ENCODE measurements around the gene PCGF2.

The PCGF2 gene

DNA sequence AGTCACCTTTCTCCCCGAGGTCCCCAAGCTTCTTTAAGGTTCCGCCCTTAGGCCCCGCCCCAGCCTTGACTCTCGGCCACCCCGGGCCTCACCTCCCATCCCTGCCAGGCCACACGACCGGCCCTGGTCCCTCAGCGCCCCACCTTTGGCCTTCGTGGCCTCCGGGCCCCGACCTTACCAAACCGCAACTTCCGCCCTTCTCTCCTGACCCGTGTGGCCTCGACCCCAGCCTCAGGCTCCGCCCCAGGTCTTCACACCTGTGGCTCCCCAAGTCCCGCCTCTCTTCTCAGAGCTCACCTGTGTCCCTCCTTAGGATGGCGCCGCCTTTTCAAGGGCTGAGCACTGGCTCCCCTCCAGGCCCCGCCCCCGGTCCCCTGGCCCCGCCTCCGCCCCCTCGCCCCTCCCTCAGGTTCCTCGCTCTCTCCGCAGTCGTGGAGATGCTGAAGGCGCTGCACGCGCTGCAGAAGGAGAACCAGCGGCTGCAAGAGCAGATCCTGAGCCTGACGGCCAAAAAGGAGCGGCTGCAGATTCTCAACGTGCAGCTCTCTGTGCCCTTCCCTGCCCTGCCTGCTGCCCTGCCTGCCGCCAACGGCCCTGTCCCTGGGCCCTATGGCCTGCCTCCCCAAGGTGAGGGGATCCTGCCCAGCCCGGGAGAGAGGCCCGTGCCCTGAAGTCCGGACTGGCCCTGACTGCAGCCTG is 28.0 kb downstream of the PCGF2 start:
- DNase-seq (ENCODE audit: extremely low read depth in 1 of 2, low read depth in 1 of 2) = no peak

DNA sequence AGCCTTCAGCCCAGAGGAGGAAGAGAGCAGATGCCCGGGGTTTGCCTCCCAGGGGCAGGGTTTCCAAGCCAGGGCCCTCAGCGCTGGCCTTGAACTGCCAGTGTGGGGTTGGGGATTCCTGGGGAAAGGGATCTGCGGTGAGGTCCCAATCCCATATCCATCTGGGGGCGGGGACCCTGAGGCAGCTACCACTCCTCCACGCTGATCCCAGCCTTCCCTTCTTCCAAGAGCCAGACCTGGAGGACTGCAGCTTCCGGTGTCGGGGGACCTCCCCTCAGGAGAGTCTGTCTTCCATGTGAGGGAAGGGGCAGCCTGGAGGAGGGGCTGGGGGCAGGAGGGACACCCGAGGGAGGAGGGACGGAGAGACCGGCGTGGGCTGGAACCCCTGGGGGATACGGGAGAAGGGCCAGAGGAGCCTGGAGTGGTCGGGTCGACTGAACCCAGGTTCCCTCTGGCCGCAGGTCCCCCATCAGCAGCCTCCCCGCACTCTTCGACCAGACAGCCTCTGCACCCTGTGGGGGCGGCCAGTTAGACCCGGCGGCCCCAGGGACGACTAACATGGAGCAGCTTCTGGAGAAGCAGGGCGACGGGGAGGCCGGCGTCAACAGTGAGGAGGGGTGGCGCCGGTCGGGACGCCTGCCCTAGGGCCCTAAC is 28.7 kb downstream of the PCGF2 start:
- no peak for DNase-seq (ENCODE audit: extremely low read depth in 1 of 2, low read depth in 1 of 2)

DNA sequence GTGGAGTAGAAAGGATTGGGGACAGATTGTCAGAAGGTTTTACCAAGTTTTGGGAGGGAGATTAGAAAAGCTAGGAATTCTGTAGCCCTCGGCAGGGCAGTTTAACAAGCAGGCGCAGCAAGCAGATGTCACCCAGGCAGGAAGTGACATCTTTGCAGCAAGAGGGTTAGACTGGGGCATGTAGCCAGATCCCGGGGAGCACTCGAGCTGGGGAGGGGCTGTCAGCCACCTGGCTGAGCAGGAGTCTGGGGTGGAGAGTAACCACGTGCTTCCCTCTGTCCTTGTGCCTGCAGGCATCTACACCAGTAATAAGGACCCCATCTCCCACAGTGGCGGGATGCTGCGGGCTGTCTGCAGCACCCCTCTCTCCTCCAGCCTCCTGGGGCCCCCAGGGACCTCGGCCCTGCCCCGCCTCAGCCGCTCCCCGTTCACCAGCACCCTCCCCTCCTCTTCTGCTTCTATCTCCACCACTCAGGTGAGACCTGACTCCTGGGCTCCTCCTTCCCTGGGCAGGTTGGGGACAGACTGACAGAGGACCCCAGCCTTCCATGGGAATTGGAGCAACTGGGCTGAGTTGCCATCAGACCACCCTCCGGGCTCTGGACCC is 30.9 kb downstream of the PCGF2 start:
- DNase-seq (ENCODE audit: extremely low read depth in 1 of 2, low read depth in 1 of 2) = no peak

DNA sequence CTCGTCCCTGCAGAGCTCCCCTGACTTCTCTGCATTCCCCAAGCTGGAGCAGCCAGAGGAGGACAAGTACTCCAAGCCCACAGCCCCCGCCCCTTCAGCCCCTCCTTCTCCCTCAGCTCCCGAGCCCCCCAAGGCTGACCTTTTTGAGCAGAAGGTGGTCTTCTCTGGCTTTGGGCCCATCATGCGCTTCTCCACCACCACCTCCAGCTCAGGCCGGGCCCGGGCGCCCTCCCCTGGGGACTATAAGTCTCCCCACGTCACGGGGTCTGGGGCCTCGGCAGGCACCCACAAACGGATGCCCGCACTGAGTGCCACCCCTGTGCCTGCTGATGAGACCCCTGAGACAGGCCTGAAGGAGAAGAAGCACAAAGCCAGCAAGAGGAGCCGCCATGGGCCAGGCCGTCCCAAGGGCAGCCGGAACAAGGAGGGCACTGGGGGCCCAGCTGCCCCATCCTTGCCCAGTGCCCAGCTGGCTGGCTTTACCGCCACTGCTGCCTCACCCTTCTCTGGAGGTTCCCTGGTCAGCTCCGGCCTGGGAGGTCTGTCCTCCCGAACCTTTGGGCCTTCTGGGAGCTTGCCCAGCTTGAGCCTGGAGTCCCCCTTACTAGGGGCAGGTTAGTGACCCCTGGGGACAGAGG is 31.6 kb downstream of the PCGF2 start:
- no peak for DNase-seq (ENCODE audit: extremely low read depth in 1 of 2, low read depth in 1 of 2)

DNA sequence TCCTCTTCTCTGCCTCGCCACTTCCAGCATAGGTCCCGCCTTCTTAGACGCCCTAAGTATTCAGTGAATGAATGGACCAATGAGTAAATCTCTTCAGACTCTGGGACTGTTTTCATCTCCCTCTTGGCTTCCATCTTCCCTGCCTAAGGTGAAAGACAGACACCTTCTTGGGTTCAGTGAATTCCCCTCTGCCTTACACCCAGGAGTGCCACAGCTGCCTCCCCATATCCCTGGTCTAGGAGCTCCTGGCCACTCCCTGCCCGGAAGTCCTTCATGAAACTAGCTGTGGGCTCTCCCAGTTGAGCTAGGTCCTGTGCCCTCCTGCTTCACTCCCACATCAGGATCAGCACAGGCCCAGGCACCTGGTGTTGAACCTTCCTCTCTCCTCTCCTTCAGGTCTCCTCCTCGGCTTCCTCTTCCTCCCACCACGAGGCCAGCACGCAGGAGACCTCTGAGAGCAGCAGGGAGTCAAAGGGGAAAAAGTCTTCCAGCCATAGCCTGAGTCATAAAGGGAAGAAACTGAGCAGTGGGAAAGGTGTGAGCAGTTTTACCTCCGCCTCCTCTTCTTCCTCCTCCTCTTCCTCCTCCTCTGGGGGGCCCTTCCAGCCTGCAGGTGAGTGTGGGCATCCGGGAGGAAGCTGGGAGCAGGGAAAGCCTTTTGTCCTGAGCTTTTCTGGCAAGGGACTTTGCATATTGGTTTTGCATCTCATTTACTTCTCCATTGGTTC is 32.8 kb downstream of the PCGF2 start:
- DNase-seq (ENCODE audit: extremely low read depth in 1 of 2, low read depth in 1 of 2) = no peak

DNA sequence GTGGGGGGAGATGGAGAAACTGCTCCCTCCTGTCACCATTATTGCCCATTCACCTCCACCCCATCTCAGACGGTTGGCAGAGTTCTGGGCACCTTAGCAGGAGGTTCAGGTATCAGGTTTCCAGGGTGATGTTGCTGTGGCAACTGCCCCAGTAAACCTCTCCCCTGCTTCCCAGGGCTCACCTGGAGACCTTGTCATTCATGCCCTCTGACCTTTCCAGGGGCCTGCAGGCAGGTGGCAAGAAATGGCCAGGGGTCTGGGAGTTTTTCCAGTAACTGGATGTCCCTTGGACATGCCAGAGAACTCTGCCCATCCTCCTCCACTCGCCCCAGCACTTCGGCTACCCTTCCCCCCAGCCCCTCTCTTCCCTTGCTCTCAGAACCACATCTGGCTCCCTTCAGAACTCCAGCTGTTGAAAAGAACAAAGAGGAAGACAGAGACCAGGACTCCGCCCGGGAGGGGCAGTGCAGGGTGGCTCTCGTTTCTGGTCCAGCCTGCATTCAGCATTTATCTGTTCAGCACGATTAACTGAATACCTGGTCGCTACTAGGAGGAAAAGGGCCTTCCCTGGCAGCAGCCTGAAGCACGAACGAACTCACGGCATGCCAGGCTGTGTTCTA is 34.6 kb downstream of the PCGF2 start:
- DNase-seq (ENCODE audit: extremely low read depth in 1 of 2, low read depth in 1 of 2) = no peak

DNA sequence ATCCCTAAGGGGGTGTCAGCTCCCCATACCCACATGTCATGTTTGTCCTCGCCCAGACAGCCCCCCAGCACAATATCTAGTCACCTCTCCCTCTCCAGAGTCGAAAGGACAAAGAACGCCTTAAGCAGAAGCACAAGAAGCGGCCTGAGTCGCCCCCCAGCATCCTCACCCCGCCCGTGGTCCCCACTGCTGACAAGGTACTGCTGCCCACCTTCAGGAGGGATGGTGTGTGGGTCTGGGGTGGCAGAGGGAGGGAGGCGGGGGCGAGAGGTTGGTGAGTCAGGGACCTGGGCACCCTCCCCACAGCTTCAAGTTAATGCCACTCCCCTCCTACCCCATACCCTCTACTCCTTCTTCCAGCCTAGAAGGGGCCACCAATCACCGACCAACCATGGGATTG is 35.5 kb downstream of the PCGF2 start:
- no peak for DNase-seq (ENCODE audit: extremely low read depth in 1 of 2, low read depth in 1 of 2)

DNA sequence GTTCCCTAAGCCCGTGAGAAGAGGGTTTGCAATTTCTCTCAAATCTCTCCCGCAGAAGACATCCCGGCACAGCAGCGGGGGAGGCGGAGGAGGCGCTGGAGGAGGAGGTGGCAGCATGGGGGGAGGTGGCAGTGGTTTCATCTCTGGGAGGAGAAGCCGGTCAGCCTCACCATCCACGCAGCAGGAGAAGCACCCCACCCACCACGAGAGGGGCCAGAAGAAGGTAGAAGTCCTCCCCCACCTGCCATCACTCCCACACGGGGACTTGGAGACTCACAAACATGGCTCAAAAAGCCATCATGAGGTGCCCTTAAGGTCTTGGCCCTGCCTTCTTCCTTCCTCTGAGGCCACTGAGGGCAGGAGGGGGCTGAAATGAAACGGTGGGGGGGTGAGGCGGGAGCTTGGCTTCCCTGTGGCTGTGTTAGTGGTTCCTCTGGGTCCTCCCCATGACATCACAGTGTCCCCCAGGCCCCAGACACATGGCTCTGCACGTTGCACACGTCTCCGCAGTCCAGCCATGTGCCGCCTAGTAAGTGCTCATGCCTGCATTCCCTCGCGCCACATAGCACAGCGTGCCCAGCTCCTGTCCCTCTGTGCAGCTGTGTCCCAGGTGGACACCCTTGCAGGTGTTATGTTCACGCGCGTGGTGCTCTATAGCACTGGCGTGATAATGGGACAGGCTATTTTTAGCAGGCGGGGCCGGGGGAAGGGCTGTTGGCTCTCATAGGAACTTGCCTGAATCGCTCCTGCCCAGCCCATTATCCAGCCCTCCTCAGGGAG is 36.2 kb downstream of the PCGF2 start:
- DNase-seq (ENCODE audit: extremely low read depth in 1 of 2, low read depth in 1 of 2) = no peak

DNA sequence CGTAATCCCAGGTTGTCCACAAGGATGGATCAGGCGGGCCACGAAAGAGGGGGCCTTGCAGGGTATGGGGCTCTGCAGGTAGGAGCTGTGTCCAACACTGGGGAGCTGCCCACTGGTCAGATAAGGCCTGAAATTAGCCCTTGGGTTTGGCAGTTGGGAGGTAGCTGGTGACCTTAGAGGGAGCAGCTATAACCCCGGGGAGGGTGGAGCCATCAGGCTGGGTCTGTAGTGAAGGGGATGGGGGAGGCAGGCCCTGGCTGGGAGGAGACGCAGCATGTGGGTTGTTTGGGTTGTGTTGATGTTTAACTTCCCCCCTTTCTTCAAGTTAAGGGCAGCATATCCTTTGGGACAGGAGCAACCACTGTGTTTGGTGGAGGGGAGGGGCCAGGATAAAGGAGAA is 37.2 kb downstream of the PCGF2 start:
- DNase-seq (ENCODE audit: extremely low read depth in 1 of 2, low read depth in 1 of 2) = no peak

DNA sequence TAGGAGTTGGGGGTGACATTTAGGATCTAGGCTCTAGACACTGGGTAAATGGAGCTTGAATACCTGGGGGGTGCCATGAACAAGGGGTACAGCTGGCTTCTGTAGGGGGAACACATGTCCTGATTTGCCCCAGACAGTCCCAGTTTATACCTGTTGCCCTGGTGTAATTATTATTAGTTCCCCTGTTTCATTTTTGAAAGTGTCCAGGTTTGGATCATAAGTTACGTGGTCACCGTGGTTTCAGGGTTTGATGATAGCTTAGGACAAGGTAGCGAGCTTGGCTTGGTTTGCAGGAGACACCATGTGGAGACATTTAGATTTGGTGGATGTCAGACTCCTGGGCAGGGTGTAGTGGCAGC is 37.6 kb downstream of the PCGF2 start:
- DNase-seq (ENCODE audit: extremely low read depth in 1 of 2, low read depth in 1 of 2) = no peak

DNA sequence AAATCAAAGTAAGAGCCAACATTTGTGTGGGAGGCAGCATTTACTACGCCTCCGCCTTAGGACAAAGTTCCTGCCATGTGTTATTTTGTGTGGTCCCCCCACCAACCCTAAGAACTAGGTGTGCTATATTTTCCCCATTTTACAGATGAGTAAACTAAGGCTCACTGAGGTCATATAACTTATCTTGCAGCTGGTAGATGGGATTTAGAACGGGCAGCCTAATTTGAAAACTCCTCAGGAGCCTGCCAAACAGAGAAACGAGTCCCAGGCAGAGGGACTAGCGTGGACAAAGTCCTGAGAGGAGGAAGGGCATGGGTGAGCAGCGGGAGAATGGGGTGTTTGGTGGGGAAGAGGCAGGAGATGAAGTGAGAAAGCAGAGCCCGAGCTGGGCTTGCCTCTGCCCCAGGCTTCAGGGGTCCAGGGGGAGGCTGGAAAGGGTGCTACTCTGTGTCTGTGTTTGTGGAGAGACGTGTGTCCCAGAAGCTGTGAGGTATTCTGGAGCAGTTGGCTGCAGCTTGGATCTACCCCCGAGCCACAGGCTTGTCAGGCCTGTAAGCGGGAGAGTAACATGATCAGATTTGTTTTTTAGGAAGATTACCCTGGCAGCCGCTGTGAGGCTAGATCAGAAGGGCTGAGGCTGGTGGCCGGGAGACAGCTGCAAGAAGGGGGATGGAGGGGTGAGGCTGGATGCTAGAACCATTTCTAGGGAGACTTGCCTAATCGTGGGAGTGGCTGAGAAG is 38.1 kb downstream of the PCGF2 start:
- DNase-seq (ENCODE audit: extremely low read depth in 1 of 2, low read depth in 1 of 2) = no peak

DNA sequence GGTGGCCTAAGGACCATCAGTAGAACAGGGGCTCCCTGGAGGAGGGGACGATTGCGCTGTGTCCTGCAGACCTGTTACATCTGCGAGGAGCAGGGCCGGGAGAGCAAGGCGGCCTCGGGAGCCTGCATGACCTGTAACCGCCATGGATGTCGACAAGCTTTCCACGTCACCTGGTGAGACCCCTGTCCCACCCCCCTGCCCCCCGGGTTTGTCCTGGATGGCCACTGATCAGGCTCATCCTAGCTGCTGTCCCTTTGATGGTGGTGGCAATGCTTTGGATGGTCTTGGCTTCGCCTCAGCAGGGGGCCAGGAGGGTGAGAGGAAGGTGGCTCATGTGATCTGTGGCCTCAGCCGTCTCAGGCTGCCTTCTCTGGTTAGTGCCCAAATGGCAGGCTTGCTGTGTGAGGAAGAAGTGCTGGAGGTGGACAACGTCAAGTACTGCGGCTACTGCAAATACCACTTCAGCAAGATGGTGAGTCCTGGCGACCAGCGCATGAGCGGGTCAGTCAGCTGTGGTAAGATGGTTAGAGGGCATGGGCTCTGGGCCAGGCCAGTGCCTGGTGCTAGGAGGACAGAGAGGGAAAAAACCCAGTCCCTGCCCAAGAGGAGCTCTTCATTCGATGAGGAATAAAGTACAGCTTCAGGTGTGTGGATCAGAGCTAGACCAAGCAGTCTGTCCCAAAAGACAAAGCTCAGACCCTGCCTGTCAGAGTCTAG is 38.9 kb downstream of the PCGF2 start:
- no peak for DNase-seq (ENCODE audit: extremely low read depth in 1 of 2, low read depth in 1 of 2)

DNA sequence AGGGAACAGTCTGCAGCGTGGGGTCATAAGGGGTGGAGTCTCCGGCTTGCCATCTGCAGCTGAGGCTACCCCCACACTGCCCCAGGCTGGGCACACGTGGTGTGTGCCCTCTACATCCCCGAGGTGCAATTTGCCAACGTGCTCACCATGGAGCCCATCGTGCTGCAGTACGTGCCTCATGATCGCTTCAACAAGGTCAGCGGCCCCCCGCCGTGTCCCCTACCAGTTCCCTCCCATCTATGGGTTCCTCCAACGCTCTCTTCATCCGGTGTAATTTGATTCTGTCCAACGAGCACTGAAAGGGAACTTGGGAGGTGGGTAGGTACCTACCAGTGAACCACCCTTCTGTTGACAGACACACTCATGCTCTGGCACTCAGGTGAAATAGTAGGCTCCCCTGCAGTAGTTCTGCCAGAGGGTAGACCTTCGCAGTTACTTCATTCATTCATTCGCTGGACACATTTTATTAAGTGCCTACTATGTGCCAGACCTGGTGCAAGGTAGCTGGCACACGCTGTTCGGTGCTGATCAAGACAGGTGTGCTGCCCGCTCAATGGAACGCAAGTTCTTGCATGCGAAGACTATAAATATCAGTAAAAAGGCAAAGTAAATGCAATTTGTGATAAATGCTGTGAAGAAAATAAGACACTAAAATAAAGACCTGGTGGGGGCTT is 40.3 kb downstream of the PCGF2 start:
- DNase-seq (ENCODE audit: extremely low read depth in 1 of 2, low read depth in 1 of 2) = no peak

DNA sequence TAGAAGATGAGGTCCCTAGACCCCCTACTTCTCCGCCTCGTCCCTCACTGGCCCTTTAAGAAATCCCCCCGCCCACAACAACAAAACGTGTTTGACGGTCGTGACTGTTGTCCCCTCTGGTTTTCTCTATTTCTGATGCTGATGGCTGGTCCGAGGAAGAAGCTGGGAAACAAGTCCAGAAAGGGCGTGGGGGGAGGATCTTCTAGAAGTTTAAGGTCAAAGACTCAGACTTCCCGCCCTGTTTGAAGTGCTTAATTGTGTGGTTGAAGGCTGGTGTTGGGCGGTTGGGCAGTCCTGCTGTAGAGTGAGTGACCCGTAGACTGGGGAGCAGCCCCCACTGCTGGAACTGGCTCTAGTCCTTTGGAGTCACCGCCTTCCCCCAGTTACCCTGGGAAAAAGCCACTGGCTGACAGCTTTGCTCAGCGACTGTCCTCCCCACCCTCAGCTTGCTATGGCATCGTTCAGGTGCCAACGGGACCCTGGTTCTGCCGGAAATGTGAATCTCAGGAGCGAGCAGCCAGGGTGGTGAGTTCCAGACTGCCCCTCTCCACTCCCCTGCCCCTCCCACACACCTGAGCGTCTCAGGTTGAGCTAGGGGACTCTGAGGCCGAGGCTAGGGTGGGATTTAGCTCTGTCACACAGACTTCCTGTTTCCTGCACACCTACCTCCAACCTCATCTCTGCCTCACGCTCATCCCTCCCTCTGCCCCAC is 41.5 kb downstream of the PCGF2 start:
- no peak for DNase-seq (ENCODE audit: extremely low read depth in 1 of 2, low read depth in 1 of 2)

DNA sequence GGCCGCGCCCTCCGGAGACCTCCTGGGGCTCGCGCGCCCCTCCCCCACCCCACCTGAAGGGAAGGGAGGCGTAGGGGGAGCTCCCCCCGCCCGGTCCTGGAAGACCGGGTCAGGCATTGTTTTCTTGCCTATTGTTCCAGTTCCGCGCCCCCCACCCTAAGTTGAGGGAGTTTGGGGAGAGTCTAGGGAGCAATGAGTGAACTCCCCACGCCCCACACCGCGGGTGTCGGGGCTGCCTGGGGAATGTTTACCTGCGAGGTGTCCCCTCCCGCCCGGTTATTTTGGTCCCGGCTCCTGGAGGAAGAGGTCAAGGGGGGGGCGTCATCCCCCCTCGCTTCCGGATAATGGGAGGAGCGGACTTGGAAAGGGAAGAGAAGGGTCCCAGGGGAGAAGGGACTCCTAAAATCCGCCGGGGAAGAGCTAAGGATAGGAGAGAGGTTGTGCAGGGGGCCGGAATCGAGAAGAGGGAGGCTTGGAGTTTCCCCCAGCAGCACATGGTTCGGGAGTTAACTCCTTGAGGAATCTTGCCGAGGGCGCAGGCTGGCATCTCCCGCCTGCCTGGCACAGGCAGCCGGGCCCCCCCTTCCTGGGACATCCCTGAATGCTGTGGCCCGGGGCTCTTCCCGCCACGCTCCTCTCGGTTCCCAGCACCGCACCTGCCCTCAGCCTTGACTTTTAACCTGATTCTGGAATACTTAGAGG is 42.2 kb downstream of the PCGF2 start:
- DNase-seq (ENCODE audit: extremely low read depth in 1 of 2, low read depth in 1 of 2) = no peak

DNA sequence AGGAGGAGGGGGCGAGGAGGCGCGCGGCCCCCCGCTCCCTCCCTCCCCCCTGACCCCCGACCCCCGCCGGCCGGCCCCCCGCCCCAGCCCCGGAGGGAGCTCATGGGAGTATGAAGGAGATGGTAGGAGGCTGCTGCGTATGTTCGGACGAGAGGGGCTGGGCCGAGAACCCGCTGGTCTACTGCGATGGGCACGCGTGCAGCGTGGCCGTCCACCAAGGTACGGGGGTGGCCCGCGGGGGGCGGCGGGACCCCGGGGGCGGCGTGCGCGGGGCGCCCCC is 42.7 kb downstream of the PCGF2 start:
- DNase-seq (ENCODE audit: extremely low read depth in 1 of 2, low read depth in 1 of 2) = no peak
